Muscle of back (tissue), 10 donors: ENCODE data around the gene HSCB. TPM values are rescaled to one million over a fixed set of nuclear protein-coding genes. Genes with fewer than 3 reads are reported as not detected.

Experiments
- polyA plus RNA-seq, 10 donors: library from polyadenylated mRNA; unstranded; fragments of 120-200 nt; gene quantifications; one replicate each; pipeline ENCODE4 v1.2.1, GENCODE V29; 2013; ENCODE audit not compliant: insufficient read length in 10 of 10

HSCB gene
- polyA plus RNA-seq, 10 donors = 16.1 to 23.0 (median 19.0) TPM

Other genes starting within 250 kb of the HSCB start
- gene TTC28, start 62.2 kb upstream of the HSCB start, polyA plus RNA-seq = 10 to 100 TPM; 21.0 to 29.9 (median 24.9) TPM
- gene CHEK2, start 219 bp upstream of the HSCB start, polyA plus RNA-seq = 10 to 100 TPM in 2 of 10 donors, 1 to 10 TPM in 8; 5.0 to 13.2 (median 8.5) TPM
- 10 to 100 TPM; 20.8 to 29.8 (median 24.1) TPM for gene CCDC117, start 30.7 kb downstream of the HSCB start, polyA plus RNA-seq
- 10 to 100 TPM; 63.5 to 90.1 (median 73.3) TPM for gene XBP1, start 58.5 kb downstream of the HSCB start, polyA plus RNA-seq
- 10 to 100 TPM in 2 of 10 donors, 1 to 10 TPM in 8; 7.6 to 11.3 (median 9.0) TPM for gene ZNRF3, start 141.5 kb downstream of the HSCB start, polyA plus RNA-seq